Stomach smooth muscle (tissue), 2 donors: ENCODE data around the gene ACY1.
"Not testable (repeated sequence)": the region's sequence is repeated elsewhere in the genome, so short reads cannot be mapped to it uniquely, and the experiment has no call there.

Experiments used
- H3K27ac ChIP-seq: one replicate; pipeline ENCODE4 v1.7.0; 2013; ENCODE audit warnings: mild to moderate bottlenecking, low read length, inconsistent platforms
- H3K27me3 ChIP-seq, 2 donors: one replicate each; pipeline ENCODE4 v1.7.0; 2013; ENCODE audit warnings: low read length in 2 of 2; ENCODE audit not compliant: insufficient read depth in 2 of 2, control insufficient read depth in 1 of 2
- H3K36me3 ChIP-seq, 2 donors: one replicate each; pipeline ENCODE4 v1.7.0; 2013; ENCODE audit warnings: low read length in 2 of 2; ENCODE audit not compliant: control insufficient read depth in 2 of 2, insufficient read depth in 2 of 2
- H3K4me1 ChIP-seq: one replicate; pipeline ENCODE4 v1.7.0; 2013; ENCODE audit warnings: low read length; ENCODE audit not compliant: control insufficient read depth, insufficient read depth
- H3K4me3 ChIP-seq, 2 donors: one replicate each; pipeline ENCODE4 v1.7.0; 2013; ENCODE audit warnings: low read length in 2 of 2
- H3K9ac ChIP-seq, 2 donors: one replicate each; pipeline ENCODE4 v1.7.0; 2013; ENCODE audit warnings: low read length in 2 of 2, mild to moderate bottlenecking in 1 of 2
- H3K9me3 ChIP-seq, 2 donors: one replicate each; pipeline ENCODE4 v1.7.0; 2013; ENCODE audit warnings: low read length in 2 of 2; ENCODE audit not compliant: control insufficient read depth in 2 of 2
- donor health status: healthy.
- donor health status: Pancreatic carcinoma.

ACY1 gene

DNA sequence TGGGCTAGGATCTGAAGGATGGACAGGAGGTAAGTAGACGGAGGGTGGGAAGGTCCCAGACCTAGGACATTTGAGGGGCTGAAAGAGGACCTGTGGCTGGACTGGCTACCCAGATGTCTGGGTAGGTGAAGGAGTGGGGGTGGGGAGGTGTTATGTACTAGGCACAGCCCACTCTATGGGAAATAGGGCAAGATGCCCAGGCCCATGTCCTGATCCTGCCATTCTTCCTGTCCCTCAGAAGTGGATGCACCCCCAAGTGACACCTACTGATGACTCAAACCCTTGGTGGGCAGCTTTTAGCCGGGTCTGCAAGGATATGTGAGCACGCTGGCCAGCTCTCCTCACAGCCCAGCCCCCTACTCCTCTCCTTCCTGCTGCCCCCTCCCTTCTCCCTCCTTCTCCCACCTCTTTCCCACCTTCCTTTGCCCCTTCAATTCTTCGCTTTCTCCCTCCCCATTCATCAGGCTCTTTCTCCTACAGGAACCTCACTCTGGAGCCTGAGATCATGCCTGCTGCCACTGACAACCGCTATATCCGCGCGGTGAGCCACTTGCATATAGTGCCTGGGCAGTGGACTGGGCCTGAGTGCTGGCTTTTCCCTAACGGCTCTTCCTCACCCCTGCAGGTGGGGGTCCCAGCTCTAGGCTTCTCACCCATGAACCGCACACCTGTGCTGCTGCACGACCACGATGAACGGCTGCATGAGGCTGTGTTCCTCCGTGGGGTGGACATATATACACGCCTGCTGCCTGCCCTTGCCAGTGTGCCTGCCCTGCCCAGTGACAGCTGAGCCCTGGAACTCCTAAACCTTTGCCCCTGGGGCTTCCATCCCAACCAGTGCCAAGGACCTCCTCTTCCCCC, 5.2 kb downstream of the ACY1 start:
- no peak overlapping the region for H3K4me3 ChIP-seq
- no peaks in the 10 kb centered on the region for H3K9me3 ChIP-seq
- peaks cover 16% of the 10 kb centered on the region for H3K4me1 ChIP-seq
- H3K9ac ChIP-seq = no peak overlapping the region
- no peak overlapping the region for H3K27ac ChIP-seq
- no peaks in the 10 kb centered on the region for H3K27me3 ChIP-seq
- peaks cover 3 to 6% of the 10 kb centered on the region in 2 donors for H3K36me3 ChIP-seq

DNA sequence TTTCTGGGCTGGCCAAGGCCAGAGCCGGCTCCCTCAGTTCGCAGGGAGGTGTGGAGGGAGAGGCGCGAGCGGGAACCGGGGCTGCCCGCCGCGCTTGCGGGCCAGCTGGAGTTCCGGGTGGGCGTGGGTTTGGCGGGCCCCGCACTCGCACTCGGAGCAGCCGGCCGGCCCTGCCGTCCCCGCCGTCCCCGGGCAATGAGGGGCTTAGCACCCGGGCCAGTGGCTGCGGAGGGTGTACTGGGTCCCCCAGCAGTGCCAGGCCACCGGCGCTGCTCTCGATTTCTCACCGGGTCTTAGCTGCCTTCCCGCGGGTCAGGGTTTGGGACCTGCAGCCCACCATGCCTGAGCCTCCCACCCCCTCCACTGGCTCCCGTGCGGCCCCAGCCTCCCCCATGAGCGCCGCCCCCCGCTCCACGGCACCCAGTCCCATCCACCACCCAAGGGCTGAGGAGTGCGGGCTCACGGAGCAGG, 7.2 kb downstream of the ACY1 start:
- H3K9me3 ChIP-seq, H3K4me3 ChIP-seq, H3K9ac ChIP-seq, H3K27me3 ChIP-seq, H3K27ac ChIP-seq: not testable (repeated sequence)
- Histone ChIP-seq H3K4me1 (peaks cover 18% of the 10 kb centered on the region), H3K36me3 (peaks cover 14% of the 10 kb centered on the region in 2 donors)

- H3K4me3 ChIP-seq = no peak overlapping the region
- H3K27me3 ChIP-seq = no peaks in the 10 kb centered on the region
- H3K9ac ChIP-seq = no peak overlapping the region
- H3K4me1 ChIP-seq = peaks cover 22% of the 10 kb centered on the region
- no peak overlapping the region for H3K27ac ChIP-seq
- peaks cover 14% of the 10 kb centered on the region in 2 donors for H3K36me3 ChIP-seq
- no peaks in the 10 kb centered on the region for H3K9me3 ChIP-seq
Measured at GRCh38 chr3:51992017-51992682, 8.8 kb downstream of the ACY1 start.

DNA sequence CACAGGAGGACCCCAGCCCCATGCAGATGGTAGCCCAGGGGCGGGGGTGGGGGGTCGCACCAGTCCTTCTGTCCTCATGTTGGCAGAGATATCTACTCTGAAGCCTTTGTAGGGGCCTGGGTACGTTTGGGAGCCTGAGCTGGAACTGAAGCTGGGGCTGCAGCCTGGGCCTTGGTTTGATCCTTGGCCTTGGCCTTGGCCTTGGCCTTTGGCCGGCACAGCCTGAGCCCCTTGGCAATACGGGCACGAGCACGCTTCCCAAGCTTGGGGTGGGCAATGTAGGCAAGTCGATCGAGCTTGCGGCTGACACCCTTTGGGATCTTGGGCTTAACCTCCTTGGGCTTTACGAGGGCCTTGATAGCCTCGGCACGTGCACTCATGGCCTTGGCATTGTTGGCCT, 10.3 kb downstream of the ACY1 start:
- H3K27me3 ChIP-seq, H3K4me3 ChIP-seq, H3K27ac ChIP-seq, H3K9me3 ChIP-seq, H3K9ac ChIP-seq: not testable (repeated sequence)
- H3K36me3 ChIP-seq = peaks cover 14% of the 10 kb centered on the region in 2 donors
- peaks cover 22% of the 10 kb centered on the region for H3K4me1 ChIP-seq

DNA sequence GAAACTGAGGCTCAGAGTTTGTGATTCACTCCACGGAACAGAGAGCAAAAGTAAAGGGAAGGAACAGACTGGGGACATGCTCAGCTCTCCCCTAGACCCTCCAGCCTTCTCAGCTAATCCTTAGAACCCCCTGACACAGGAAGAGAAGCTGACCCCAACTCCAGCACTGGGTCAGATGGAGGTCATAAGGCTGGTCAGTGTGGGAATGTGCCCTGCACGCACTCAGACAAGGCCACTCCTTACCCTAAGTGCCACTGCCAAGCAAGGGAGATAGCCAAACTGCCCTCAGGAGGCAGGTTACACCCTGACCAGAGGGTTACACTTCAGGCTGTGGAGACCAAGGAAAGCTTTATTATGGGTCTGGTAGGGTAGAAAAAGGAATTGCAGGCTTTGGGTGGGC, 11.2 kb downstream of the ACY1 start:
- Histone ChIP-seq H3K27ac (no peak overlapping the region), H3K9ac (peak overlapping the region; percentile 94 to 98), H3K27me3 (peaks cover 0 to 2% of the 10 kb centered on the region in 2 donors), H3K9me3 (no peaks in the 10 kb centered on the region), H3K4me1 (peaks cover 20% of the 10 kb centered on the region), H3K4me3 (peak overlapping the region in 1 of 2 donors; percentile 97), H3K36me3 (peaks cover 14% of the 10 kb centered on the region in 2 donors)

GRCh38 chr3:51995346-51996163, 12.2 kb downstream of the ACY1 start, which contains the start of gene RPL29:
Gene RPL29, minus strand, starts transcription at chr3:51995895. Its CDS starts 434 bp downstream, at chr3:51995461.
- H3K27ac ChIP-seq = peak within 1 kb of the TSS; percentile 92
- H3K36me3 ChIP-seq = peaks cover 14% of the 10 kb centered on the region in 2 donors
- peak within 1 kb of the TSS; percentile 84 to 97 for H3K4me3 ChIP-seq
- H3K9me3 ChIP-seq = no peaks in the 10 kb centered on the region
- H3K4me1 ChIP-seq = peaks cover 16% of the 10 kb centered on the region
- peak within 1 kb of the TSS; percentile 94 to 98 for H3K9ac ChIP-seq
- peaks cover 0 to 5% of the 10 kb centered on the region in 2 donors for H3K27me3 ChIP-seq

GRCh38 chr3:51997172-51997571, 13.8 kb downstream of the ACY1 start:
- Histone ChIP-seq H3K36me3 (peaks cover 11 to 14% of the 10 kb centered on the region in 2 donors), H3K9me3 (no peaks in the 10 kb centered on the region), H3K27ac (no peak overlapping the region), H3K4me3 (no peak overlapping the region), H3K27me3 (peaks cover 0 to 8% of the 10 kb centered on the region in 2 donors), H3K4me1 (peaks cover 16% of the 10 kb centered on the region), H3K9ac (no peak overlapping the region)

GRCh38 chr3:51997935-51998596, 14.7 kb downstream of the ACY1 start:
- H3K27me3 ChIP-seq = peaks cover 0 to 8% of the 10 kb centered on the region in 2 donors
- H3K36me3 ChIP-seq = peaks cover 8 to 11% of the 10 kb centered on the region in 2 donors
- peaks cover 16% of the 10 kb centered on the region for H3K4me1 ChIP-seq
- H3K4me3 ChIP-seq = no peak overlapping the region
- H3K9ac ChIP-seq = no peak overlapping the region
- H3K27ac ChIP-seq = no peak overlapping the region
- no peaks in the 10 kb centered on the region for H3K9me3 ChIP-seq

- Histone ChIP-seq H3K4me1 (peaks cover 16% of the 10 kb centered on the region), H3K27ac (no peak overlapping the region), H3K4me3 (no peak overlapping the region), H3K27me3 (peaks cover 0 to 8% of the 10 kb centered on the region in 2 donors), H3K9ac (no peak overlapping the region), H3K9me3 (no peaks in the 10 kb centered on the region), H3K36me3 (peaks cover 8 to 11% of the 10 kb centered on the region in 2 donors)
Measured at GRCh38 chr3:51998774-51999173, 15.4 kb downstream of the ACY1 start.

DNA sequence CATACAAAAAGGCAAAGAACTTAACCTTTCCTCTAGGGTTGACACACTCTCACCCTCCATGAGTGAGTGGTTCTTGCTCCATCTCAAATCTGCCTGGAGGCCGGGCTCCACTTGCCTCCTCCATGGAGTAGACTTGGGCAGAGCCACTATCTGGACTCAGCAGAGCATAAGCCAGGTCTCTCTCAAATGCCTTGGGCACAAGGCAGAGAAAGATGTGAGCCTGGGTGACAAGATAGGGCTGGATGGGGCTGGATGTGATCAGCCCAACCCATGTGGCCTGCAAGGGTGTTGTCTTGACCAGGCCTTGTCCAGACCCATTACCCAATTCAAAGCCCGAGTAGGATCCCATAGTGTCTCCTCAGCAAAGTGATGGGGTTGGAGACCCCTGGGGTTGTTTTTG, 16.5 kb downstream of the ACY1 start:
- no peak overlapping the region for H3K9ac ChIP-seq
- peaks cover 0 to 1% of the 10 kb centered on the region in 2 donors for H3K36me3 ChIP-seq
- peaks cover 0 to 8% of the 10 kb centered on the region in 2 donors for H3K27me3 ChIP-seq
- no peak overlapping the region for H3K4me3 ChIP-seq
- no peaks in the 10 kb centered on the region for H3K9me3 ChIP-seq
- peaks cover 15% of the 10 kb centered on the region for H3K4me1 ChIP-seq
- H3K27ac ChIP-seq = no peak overlapping the region
